GM23338 (cell line): ENCODE data around the gene FBXO33. TPM values are rescaled to one million over a fixed set of nuclear protein-coding genes. Genes with fewer than 3 reads are reported as not detected.

ENCODE experiments used
- ATAC-seq: fragments of 200-7000 bp; cut with Tn5 transposase; 3 replicates; pipeline ENCODE4 v1.9.1; 2020
- DNase-seq: peaks from one replicate; pipeline ENCODE4 v3.0.0-alpha.2; 2015; ENCODE audit warnings: low spot score
- H2AFZ ChIP-seq: fragments of 200-600 bp; sonication (generic); 2 replicates; pipeline ENCODE4 v1.8.0; 2016; ENCODE audit warnings: antibody characterized with exemption, mild to moderate bottlenecking, moderate library complexity
- H3F3A ChIP-seq: fragments of 200-600 bp; sonication (generic); replicated peaks from 2 replicates; pipeline ENCODE4 v1.8.0; 2017; ENCODE audit warnings: antibody characterized with exemption, mixed run types, low read depth
- H3K27ac ChIP-seq: fragments of 200-600 bp; sonication (generic); 2 replicates; pipeline ENCODE4 v1.6.1; 2016; ENCODE audit warnings: low read depth
- H3K27me3 ChIP-seq: fragments of 200-600 bp; sonication (generic); 2 replicates; pipeline ENCODE4 v1.8.0; 2016; ENCODE audit warnings: mild to moderate bottlenecking, mixed run types, moderate library complexity; ENCODE audit not compliant: insufficient read depth
- H3K36me3 ChIP-seq: fragments of 200-600 bp; sonication (generic); 2 replicates; pipeline ENCODE4 v1.8.0; 2016; ENCODE audit warnings: mild to moderate bottlenecking; ENCODE audit not compliant: insufficient read depth
- H3K4me1 ChIP-seq: fragments of 200-600 bp; sonication (generic); 2 replicates; pipeline ENCODE4 v1.8.0; 2016; ENCODE audit warnings: mild to moderate bottlenecking, moderate library complexity; ENCODE audit not compliant: insufficient read depth
- H3K4me2 ChIP-seq: fragments of 200-600 bp; sonication (generic); 2 replicates; pipeline ENCODE4 v1.7.1; 2017; ENCODE audit warnings: mixed run types
- H3K4me3 ChIP-seq: fragments of 200-600 bp; sonication (generic); 2 replicates; pipeline ENCODE4 v1.6.1; 2016; ENCODE audit warnings: mixed run types
- H3K79me2 ChIP-seq: fragments of 200-600 bp; sonication (generic); replicated peaks from 2 replicates; pipeline ENCODE4 v1.8.0; 2017; ENCODE audit warnings: mild to moderate bottlenecking; ENCODE audit not compliant: insufficient read depth
- H3K9me2 ChIP-seq: fragments of 200-600 bp; sonication (generic); 2 replicates; pipeline ENCODE4 v1.8.0; 2017; ENCODE audit not compliant: insufficient read depth
- H4K20me1 ChIP-seq: fragments of 200-600 bp; sonication (generic); replicated peaks from 2 replicates; pipeline ENCODE4 v1.8.0; 2017; ENCODE audit warnings: mild to moderate bottlenecking; ENCODE audit not compliant: insufficient read depth
- H3K27ac Mint-ChIP-seq: 2 replicates; pipeline ENCODE4 v1.8.0; 2020; ENCODE audit warnings: inconsistent platforms, mild to moderate bottlenecking, moderate library complexity, mixed read lengths
- H3K27me3 Mint-ChIP-seq: 3 replicates; pipeline ENCODE4 v1.8.0; 2022; ENCODE audit warnings: low read depth, mild to moderate bottlenecking, moderate library complexity, mixed read lengths, inconsistent platforms; ENCODE audit not compliant: insufficient read depth, poor library complexity
- H3K36me3 Mint-ChIP-seq: 3 replicates; pipeline ENCODE4 v1.8.0; 2021; ENCODE audit warnings: low read depth, mild to moderate bottlenecking, inconsistent platforms, moderate library complexity, mixed read lengths
- H3K4me1 Mint-ChIP-seq: 3 replicates; pipeline ENCODE4 v1.8.0; 2020; ENCODE audit warnings: mild to moderate bottlenecking, inconsistent platforms, mixed read lengths
- H3K4me3 Mint-ChIP-seq: 3 replicates; pipeline ENCODE4 v1.8.0; 2021; ENCODE audit warnings: moderate library complexity, mild to moderate bottlenecking, inconsistent platforms, mixed read lengths
- H3K9me3 Mint-ChIP-seq: 3 replicates; pipeline ENCODE4 v1.8.0; 2020; ENCODE audit warnings: moderate library complexity, mild to moderate bottlenecking, inconsistent platforms, mixed read lengths
- CREB1 ChIP-seq: fragments of 250-450 bp; sonication (Bioruptor Pico); IDR thresholded peaks from 2 replicates; pipeline ENCODE4 v1.5.0; 2020; ENCODE audit warnings: low read depth, mild to moderate bottlenecking, moderate library complexity
- ETS1 ChIP-seq: IDR thresholded peaks from 2 replicates; pipeline ENCODE4 v1.6.1; 2016; ENCODE audit warnings: antibody characterized with exemption
- EZH2phosphoT487 ChIP-seq: fragments of 200-600 bp; sonication (generic); IDR thresholded peaks from one replicate; pipeline ENCODE4 v1.8.1; 2018; ENCODE audit warnings: antibody characterized with exemption; ENCODE audit not compliant: unreplicated experiment
- JUNB ChIP-seq: IDR thresholded peaks from one replicate; pipeline ENCODE4 v1.6.1; 2016; ENCODE audit warnings: antibody characterized with exemption; ENCODE audit not compliant: unreplicated experiment
- NANOG ChIP-seq: IDR thresholded peaks from 2 replicates; pipeline ENCODE4 v1.6.1; 2016; ENCODE audit warnings: antibody characterized with exemption, borderline replicate concordance
- POLR2AphosphoS5 ChIP-seq: IDR thresholded peaks from 2 replicates; pipeline ENCODE4 v1.6.1; 2016; ENCODE audit warnings: antibody characterized with exemption, low read depth
- REST ChIP-seq: IDR thresholded peaks from one replicate; pipeline ENCODE4 v1.6.1; 2018; ENCODE audit warnings: antibody characterized with exemption; ENCODE audit not compliant: unreplicated experiment
- STAT1 ChIP-seq: IDR thresholded peaks from one replicate; pipeline ENCODE4 v1.6.1; 2016; ENCODE audit warnings: antibody characterized with exemption; ENCODE audit not compliant: unreplicated experiment
- ZNF462 ChIP-seq: fragments of 250-450 bp; sonication (Bioruptor Pico); IDR thresholded peaks from 2 replicates; pipeline ENCODE4 v1.5.0; 2020; ENCODE audit warnings: mild to moderate bottlenecking, moderate library complexity
- polyA plus RNA-seq: library from polyadenylated mRNA; unstranded; fragments of >200 nt; fragmentation: Nextera tagmentation; extraction: Ambion mirVana; gene quantifications from 2 replicates; pipeline ENCODE4 v1.2.1, GENCODE V29; 2016
- total RNA-seq: library from RNA; depleted of rRNA; stranded (reverse); fragments of >200 nt; shearing (Covaris generic); gene quantifications from 2 replicates; pipeline ENCODE4 v1.2.3, GENCODE V29; 2014

FBXO33 gene
- total and polyA plus RNA-seq, 2 experiments from 2014 or later: 6.7 to 13.1 TPM

GRCh38 chr14:39365354-39365753 lies 66.9 kb downstream of the FBXO33 start:
- Mint-ChIP-seq H3K9me3 (peaks cover 13% of the 10 kb centered on the region), H3K36me3 (peaks cover 21% of the 10 kb centered on the region), H3K27me3 (peaks cover 5% of the 10 kb centered on the region), H3K4me3 (no peak overlapping the region), H3K27ac (no peak overlapping the region), H3K4me1 (peaks cover 37% of the 10 kb centered on the region)
- Histone ChIP-seq H3K36me3 (no peaks in the 10 kb centered on the region), H3F3A (no peaks in the 10 kb centered on the region), H3K4me2 (no peak overlapping the region), H3K4me1 (peaks cover 15% of the 10 kb centered on the region), H3K9me2 (no peaks in the 10 kb centered on the region), H3K27me3 (no peaks in the 10 kb centered on the region), H4K20me1 (no peaks in the 10 kb centered on the region), H2AFZ (no peak overlapping the region), H3K4me3 (no peak overlapping the region), H3K27ac (no peak overlapping the region), H3K79me2 (no peaks in the 10 kb centered on the region)
- DNase-seq (no peak), ATAC-seq (no peak)
- TF ChIP-seq JUNB (no peak), POLR2AphosphoS5 (no peak), REST (no peak), EZH2phosphoT487 (no peak), NANOG (no peak), CREB1 (CRISPR knock-in tag) (no peak), STAT1 (no peak), ETS1 (no peak), ZNF462 (CRISPR knock-in tag) (no peak)
